ENCODE data around the gene OR2T8.

The OR2T8 gene

DNA sequence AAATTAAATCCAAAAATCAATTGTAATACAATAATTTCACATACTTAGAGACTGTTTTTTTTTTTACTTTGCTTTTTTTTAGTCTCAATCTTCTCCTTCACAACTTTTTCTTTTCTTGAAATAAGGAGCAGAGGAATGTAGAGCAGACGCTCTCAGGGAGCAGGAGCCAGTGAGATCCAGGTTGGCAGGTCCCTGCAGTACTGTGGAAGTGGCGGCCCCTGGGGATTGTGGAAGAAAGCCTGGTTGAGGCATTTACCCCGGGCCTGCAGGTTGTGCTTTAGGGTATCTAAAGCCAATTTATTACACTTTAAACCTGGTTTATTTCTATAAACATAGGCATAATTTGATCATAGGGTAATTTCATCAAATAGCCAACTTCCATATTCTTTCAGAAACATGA lies 3.9 kb downstream of the OR2T8 start:
- no peak overlapping the region for H3K4me3 ChIP-seq (ENCODE audit: control insufficient read depth, low read depth, low read length)
- DNase-seq (ENCODE audit: low read depth), result no peak
- TF ChIP-seq, protein P1, sequence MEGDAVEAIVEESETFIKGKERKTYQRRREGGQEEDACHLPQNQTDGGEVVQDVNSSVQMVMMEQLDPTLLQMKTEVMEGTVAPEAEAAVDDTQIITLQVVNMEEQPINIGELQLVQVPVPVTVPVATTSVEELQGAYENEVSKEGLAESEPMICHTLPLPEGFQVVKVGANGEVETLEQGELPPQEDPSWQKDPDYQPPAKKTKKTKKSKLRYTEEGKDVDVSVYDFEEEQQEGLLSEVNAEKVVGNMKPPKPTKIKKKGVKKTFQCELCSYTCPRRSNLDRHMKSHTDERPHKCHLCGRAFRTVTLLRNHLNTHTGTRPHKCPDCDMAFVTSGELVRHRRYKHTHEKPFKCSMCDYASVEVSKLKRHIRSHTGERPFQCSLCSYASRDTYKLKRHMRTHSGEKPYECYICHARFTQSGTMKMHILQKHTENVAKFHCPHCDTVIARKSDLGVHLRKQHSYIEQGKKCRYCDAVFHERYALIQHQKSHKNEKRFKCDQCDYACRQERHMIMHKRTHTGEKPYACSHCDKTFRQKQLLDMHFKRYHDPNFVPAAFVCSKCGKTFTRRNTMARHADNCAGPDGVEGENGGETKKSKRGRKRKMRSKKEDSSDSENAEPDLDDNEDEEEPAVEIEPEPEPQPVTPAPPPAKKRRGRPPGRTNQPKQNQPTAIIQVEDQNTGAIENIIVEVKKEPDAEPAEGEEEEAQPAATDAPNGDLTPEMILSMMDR (conservative IDR thresholded peaks at IDR 0.05; ENCODE audit: control insufficient read depth, insufficient read depth, low read depth, low read length), result no peak

DNA sequence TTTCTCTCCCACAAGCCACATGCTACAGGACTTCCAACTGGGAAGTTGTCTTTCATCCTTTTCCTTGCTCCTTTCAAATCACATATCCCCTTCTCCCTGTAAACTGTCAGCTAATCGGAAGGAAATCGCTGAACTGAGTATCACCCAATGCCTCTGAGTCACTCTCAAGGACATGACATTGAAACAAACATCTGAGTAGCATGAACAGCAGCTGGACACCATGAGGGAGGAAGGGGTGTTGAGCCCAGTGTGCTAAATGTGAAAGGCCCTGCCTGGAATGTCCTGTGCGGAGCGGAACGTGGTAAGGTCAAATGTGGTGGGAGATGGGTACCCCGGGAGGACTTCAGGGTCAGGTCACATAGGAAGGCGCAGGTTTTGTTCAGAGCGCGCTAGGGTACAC lies 4.8 kb downstream of the OR2T8 start, which contains the start of gene OR2AJ1:
TSS of gene OR2AJ1 (plus strand) at position 22 of the 400 bp plus-strand sequence. CDS start 8,880 bp downstream, outside the sequence.
- no peak for DNase-seq (ENCODE audit: low read depth)
- TF ChIP-seq, protein P1 (conservative IDR thresholded peaks at IDR 0.05; ENCODE audit: control insufficient read depth, insufficient read depth, low read depth, low read length), result no peak

DNA sequence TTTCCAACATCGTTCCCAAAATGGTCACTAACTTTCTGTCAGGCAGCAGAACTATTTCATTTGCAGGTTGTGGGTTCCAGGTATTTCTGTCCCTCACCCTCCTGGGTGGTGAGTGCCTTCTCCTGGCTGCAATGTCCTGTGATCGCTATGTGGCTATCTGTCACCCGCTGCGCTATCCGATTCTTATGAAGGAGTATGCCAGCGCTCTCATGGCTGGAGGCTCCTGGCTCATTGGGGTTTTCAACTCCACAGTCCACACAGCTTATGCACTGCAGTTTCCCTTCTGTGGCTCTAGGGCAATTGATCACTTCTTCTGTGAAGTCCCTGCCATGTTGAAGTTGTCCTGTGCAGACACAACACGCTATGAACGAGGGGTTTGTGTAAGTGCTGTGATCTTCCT lies 13.9 kb downstream of the OR2T8 start:
- TF ChIP-seq, protein P1 (conservative IDR thresholded peaks at IDR 0.05; ENCODE audit: control insufficient read depth, insufficient read depth, low read depth, low read length), result no peak
- DNase-seq (ENCODE audit: low read depth), result no peak
- H3K4me3 ChIP-seq (ENCODE audit: control insufficient read depth, low read depth, low read length), result no peak overlapping the region

More for the DNA sequence above, 4.8 kb downstream of the OR2T8 start, which contains the start of gene OR2AJ1:
- no peak within 1 kb of the TSS for H3K4me3 ChIP-seq (ENCODE audit: control insufficient read depth, low read depth, low read length)

DNA sequence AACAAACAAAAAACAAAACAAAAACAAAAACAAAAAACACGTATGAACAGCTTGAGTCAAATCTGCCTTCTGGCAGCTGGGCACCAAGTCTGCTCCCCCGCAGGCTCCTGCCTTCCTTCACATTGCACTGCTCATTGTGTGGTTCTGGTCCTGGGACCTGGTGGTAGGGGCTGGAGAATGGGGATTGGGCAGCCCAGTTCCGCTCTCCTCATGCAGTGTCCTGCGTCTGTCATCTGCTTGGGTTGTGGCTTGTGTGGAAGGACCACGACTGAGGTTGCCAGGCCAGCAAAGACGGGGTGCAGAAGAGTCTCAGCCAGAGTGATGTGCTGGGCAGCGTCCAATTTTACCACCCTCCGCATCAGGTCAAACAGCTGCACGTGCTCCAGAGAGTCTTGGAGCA lies 15.7 kb downstream of the OR2T8 start:
- DNase-seq (ENCODE audit: low read depth), result no peak
- TF ChIP-seq, protein P1 (conservative IDR thresholded peaks at IDR 0.05; ENCODE audit: control insufficient read depth, insufficient read depth, low read depth, low read length), result no peak
- no peak overlapping the region for H3K4me3 ChIP-seq (ENCODE audit: control insufficient read depth, low read depth, low read length)

GRCh38 chr1:247936415-247936814 lies 16.4 kb downstream of the OR2T8 start:
- TF ChIP-seq, protein P1 (conservative IDR thresholded peaks at IDR 0.05; ENCODE audit: control insufficient read depth, insufficient read depth, low read depth, low read length), result no peak
- DNase-seq (ENCODE audit: low read depth), result no peak
- no peak overlapping the region for H3K4me3 ChIP-seq (ENCODE audit: control insufficient read depth, low read depth, low read length)

DNA sequence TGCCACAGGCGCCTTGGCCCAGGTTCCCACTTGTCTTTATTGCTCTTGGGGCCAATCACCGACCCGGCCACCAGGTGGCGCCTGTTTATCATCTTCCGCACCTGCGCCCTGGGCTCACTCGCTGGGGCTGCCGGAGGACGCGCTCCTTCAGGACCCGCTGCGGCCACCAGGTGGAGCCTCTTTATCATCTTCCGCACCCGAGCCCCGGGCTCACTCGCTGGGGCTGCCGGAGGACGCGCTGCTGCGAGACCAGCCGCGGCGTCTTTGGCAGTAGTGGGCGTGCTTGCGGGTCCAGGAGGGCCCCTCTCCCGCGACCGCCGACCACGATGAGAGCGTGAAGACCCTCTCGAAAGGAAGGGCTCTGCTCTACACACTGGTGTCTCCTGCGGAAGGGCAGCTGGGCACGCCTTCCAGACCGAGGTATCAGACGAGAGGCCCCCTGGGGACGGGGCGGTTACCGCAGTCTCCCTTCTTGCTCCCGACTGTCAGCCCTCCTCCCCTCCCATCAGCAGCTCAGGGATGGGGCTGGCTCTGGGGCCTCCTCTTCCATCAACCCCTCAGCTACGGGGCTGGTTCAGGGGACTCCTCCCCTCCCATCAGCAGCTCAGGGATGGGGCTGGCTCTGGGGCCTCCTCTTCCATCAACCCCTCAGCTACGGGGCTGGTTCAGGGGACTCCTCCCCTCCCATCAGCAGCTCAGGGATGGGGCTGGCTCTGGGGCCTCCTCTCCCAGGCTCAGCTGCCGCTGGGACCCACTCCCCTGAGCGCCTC lies 17.1 kb downstream of the OR2T8 start:
- H3K4me3 ChIP-seq (ENCODE audit: control insufficient read depth, low read depth, low read length), result peak overlapping the region; percentile 7
- TF ChIP-seq, protein P1 (conservative IDR thresholded peaks at IDR 0.05; ENCODE audit: control insufficient read depth, insufficient read depth, low read depth, low read length), result peak; percentile 31
- DNase-seq (ENCODE audit: low read depth), result peak; percentile 43

Measured in fibroblast of mammary gland (primary cell).